BJ (cell line): ENCODE measurements around the gene CHST9. TPM values are rescaled to one million over a fixed set of nuclear protein-coding genes. Genes with fewer than 3 reads are reported as not detected.

Experiments
- CTCF ChIA-PET: fragments of 350-600 bp; formaldehyde crosslinking; extraction: SDS; loops from one replicate; lab custom pipeline; 2021; ENCODE audit warnings: antibody characterized with exemption, inconsistent platforms; lab: Yijun Ruan, JAX
- POLR2A ChIA-PET: fragments of 300-600 bp; sonication (Branson Sonifier 250); formaldehyde crosslinking; extraction: SDS; loops from one replicate; lab custom pipeline; 2021; ENCODE audit warnings: antibody characterized with exemption; lab: Charles Lee
- DNase-seq: peaks from one replicate; pipeline ENCODE4 v3.0.0-alpha.2; 2011; ENCODE audit warnings: low read depth
- H3K27me3 ChIP-seq: 2 replicates; pipeline ENCODE4 v1.6.0; 2011; ENCODE audit warnings: low read length; ENCODE audit not compliant: control insufficient read depth, insufficient read depth
- H3K36me3 ChIP-seq: 2 replicates; pipeline ENCODE4 v1.5.1; 2011; ENCODE audit warnings: low read length; ENCODE audit not compliant: control insufficient read depth, insufficient read depth
- H3K4me3 ChIP-seq: 2 replicates; pipeline ENCODE4 v1.5.1; 2011; ENCODE audit warnings: low read depth, mild to moderate bottlenecking, control low read depth, low read length
- polyA plus RNA-seq: library from polyadenylated mRNA; depleted of rRNA; stranded (reverse); fragments of >200 nt; gene quantifications from 2 replicates; pipeline ENCODE4 v1.2.3, GENCODE V29; 2011
- TF ChIP-seq, protein P1 (sequence below): IDR thresholded peaks from 2 replicates; pipeline ENCODE4 v1.5.1; 2011; ENCODE audit warnings: low read depth, mild to moderate bottlenecking, control low read depth, inconsistent platforms, low read length, moderate library complexity; ENCODE audit not compliant: insufficient read depth

Gene CHST9
- polyA plus RNA-seq, 1 experiment = not detected

DNA sequence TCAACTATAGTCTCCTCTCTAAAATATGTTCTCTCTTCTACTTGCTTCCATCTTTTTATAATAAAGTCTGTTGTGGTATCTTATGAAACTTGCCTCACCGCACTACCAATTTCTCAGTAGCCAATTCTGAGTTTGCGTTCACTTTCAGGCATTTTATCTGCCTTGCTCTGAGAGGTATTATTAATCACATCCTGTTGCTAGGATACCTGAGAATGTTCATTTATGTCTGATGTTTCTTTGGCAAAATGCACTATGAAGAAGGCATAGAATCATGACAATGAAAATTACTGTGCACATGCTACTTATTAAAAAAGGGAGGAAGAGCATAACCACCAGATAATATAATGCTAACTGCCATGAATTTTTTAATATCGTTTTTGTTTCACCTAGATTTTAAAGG, 130.2 kb downstream of the CHST9 start:
- CTCF ChIA-PET = no interaction called here

GRCh38 chr18:27049969-27050368, 135.1 kb downstream of the CHST9 start:
- no peaks in the 10 kb centered on the region for H3K27me3 ChIP-seq
- TF ChIP-seq, protein P1, sequence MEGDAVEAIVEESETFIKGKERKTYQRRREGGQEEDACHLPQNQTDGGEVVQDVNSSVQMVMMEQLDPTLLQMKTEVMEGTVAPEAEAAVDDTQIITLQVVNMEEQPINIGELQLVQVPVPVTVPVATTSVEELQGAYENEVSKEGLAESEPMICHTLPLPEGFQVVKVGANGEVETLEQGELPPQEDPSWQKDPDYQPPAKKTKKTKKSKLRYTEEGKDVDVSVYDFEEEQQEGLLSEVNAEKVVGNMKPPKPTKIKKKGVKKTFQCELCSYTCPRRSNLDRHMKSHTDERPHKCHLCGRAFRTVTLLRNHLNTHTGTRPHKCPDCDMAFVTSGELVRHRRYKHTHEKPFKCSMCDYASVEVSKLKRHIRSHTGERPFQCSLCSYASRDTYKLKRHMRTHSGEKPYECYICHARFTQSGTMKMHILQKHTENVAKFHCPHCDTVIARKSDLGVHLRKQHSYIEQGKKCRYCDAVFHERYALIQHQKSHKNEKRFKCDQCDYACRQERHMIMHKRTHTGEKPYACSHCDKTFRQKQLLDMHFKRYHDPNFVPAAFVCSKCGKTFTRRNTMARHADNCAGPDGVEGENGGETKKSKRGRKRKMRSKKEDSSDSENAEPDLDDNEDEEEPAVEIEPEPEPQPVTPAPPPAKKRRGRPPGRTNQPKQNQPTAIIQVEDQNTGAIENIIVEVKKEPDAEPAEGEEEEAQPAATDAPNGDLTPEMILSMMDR = no peak
- DNase-seq = no peak
- ChIA-PET CTCF (interaction anchor here (1.3 kb wide), 1 partner anchor 9 kb away, joined by 3 read pairs; no protein-coding TSS in a partner anchor), POLR2A (no interaction called here)
- no peaks in the 10 kb centered on the region for H3K36me3 ChIP-seq
- H3K4me3 ChIP-seq = no peak overlapping the region

More for the DNA sequence above, 130.2 kb downstream of the CHST9 start:
- TF ChIP-seq, protein P1 = no peak
- Histone ChIP-seq H3K36me3 (no peaks in the 10 kb centered on the region), H3K4me3 (no peak overlapping the region), H3K27me3 (no peaks in the 10 kb centered on the region)
- POLR2A ChIA-PET = no interaction called here
- DNase-seq = no peak

DNA sequence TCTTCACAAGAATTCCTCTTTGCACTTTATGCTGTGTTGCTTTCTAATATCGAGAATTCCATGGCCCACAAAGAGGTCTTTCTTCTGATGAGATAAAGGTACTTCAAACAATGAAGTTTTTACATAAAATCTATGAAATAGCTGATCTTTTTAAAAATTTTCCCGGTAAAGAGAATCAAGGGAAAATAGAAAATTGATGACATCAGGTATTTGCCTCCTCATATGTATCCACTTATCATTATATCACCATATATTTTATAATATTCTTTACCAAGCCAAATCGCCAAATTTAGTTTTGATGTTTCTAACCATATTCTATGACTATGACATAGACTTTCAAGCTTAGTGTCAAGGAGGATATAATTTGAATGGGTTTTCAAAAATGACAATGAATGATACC, 139.8 kb downstream of the CHST9 start:
- TF ChIP-seq, protein P1 = no peak
- H3K36me3 ChIP-seq = no peaks in the 10 kb centered on the region
- no peak overlapping the region for H3K4me3 ChIP-seq
- POLR2A ChIA-PET = no interaction called here
- DNase-seq = no peak
- CTCF ChIA-PET = no interaction called here
- no peaks in the 10 kb centered on the region for H3K27me3 ChIP-seq

- ChIA-PET POLR2A (no interaction called here), CTCF (no interaction called here)
- TF ChIP-seq, protein P1 = no peak
- Histone ChIP-seq H3K4me3 (no peak overlapping the region), H3K36me3 (no peaks in the 10 kb centered on the region), H3K27me3 (no peaks in the 10 kb centered on the region)
- no peak for DNase-seq
Measured at GRCh38 chr18:27042177-27042576, 142.9 kb downstream of the CHST9 start.

- Histone ChIP-seq H3K4me3 (no peak overlapping the region), H3K36me3 (no peaks in the 10 kb centered on the region), H3K27me3 (no peaks in the 10 kb centered on the region)
- TF ChIP-seq, protein P1 = no peak
- ChIA-PET CTCF (interaction anchor here (1.2 kb wide), 1 partner anchor 9 kb away, joined by 3 read pairs; no protein-coding TSS in a partner anchor), POLR2A (no interaction called here)
- no peak for DNase-seq
Measured at GRCh38 chr18:27040796-27041195, 144.3 kb downstream of the CHST9 start.
